HepG2 (cell line): ENCODE data around the gene ACCSL. TPM values are rescaled to one million over a fixed set of nuclear protein-coding genes. Genes with fewer than 3 reads are reported as not detected.

Experiments used
- ATAC-seq: fragments of 200-7000 bp; cut with Tn5 transposase; 3 replicates; pipeline ENCODE4 v1.9.1; 2020; ENCODE audit warnings: mild to moderate bottlenecking, moderate library complexity
- BruUV-seq: library from RNA; stranded (reverse); fragments of 400-500 nt; replicated peaks from 2 replicates; lab custom pipeline; 2021; lab: Mats Ljungman, UMichigan
- CTCF ChIA-PET: fragments of 300-600 bp; formaldehyde crosslinking; extraction: SDS; loops from one replicate; lab custom pipeline; 2021; ENCODE audit warnings: low total read pairs, inconsistent platforms, low intra/inter-chr PET ratio; lab: Yijun Ruan, JAX
- POLR2A ChIA-PET: fragments of 350-600 bp; sonication (Branson Sonifier 250); formaldehyde crosslinking; loops from one replicate; lab custom pipeline; 2020; ENCODE audit warnings: antibody characterized with exemption, inconsistent platforms; lab: Yijun Ruan, JAX
- DNase-seq: peaks from one replicate; pipeline ENCODE4 v3.0.0-alpha.2; 2015; ENCODE audit warnings: low spot score
- FAIRE-seq: peaks from 3 replicates; lab custom pipeline; 2011; peaks lifted over from hg19 to GRCh38; lab: Jason Lieb, UNC
- H2AFZ ChIP-seq: one replicate; pipeline ENCODE4 v1.6.1; 2011; ENCODE audit warnings: low read length, inconsistent platforms
- H3K27ac ChIP-seq: fragments of 300-600 bp; 3 replicates; pipeline ENCODE4 v1.8.0; 2011; ENCODE audit warnings: mixed run types, mild to moderate bottlenecking, mixed read lengths, low read length, inconsistent platforms; ENCODE audit not compliant: insufficient read depth; ENCODE audit errors: extremely low read length
- H3K27me3 ChIP-seq, 2 experiments: fragments of 200-600 bp in 1 of 2; 2 replicates in 1 of 2; 3 replicates in 1 of 2; pipeline versions ENCODE4 v1.6.0 to v1.8.0; 2011; ENCODE audit warnings: low read length in 2 of 2, mild to moderate bottlenecking in 2 of 2, moderate library complexity in 2 of 2, inconsistent platforms in 1 of 2; ENCODE audit not compliant: insufficient read depth in 2 of 2, control insufficient read depth in 1 of 2
- H3K36me3 ChIP-seq, 2 experiments: fragments of 200-600 bp in 1 of 2; replicated peaks in 1 of 2; 2 replicates in 1 of 2; 3 replicates in 1 of 2; pipeline versions ENCODE4 v1.5.1 to v1.8.0; 2011; ENCODE audit warnings: low read length in 2 of 2, inconsistent platforms in 1 of 2; ENCODE audit not compliant: insufficient read depth in 2 of 2, control insufficient read depth in 1 of 2
- H3K4me1 ChIP-seq: 2 replicates; pipeline ENCODE4 v1.5.1; 2012; ENCODE audit warnings: low read length, inconsistent platforms; ENCODE audit not compliant: insufficient read depth
- H3K4me2 ChIP-seq: 2 replicates; pipeline ENCODE4 v1.6.0; 2011; ENCODE audit warnings: low read depth, low read length, inconsistent platforms
- H3K4me3 ChIP-seq, 3 experiments: fragments of 200-600 bp in 1 of 3; sonication (generic), shearing (Covaris generic) in 1 of 3; replicated peaks in 1 of 3; 2 replicates each; pipeline ENCODE4 v1.5.1; 2011 to 2016; ENCODE audit warnings: low read length in 3 of 3, inconsistent platforms in 2 of 3, low read depth in 2 of 3, mild to moderate bottlenecking in 2 of 3, control low read depth in 1 of 3, mixed read lengths in 1 of 3; ENCODE audit not compliant: insufficient read depth in 1 of 3
- H3K79me2 ChIP-seq: one replicate; pipeline ENCODE4 v1.6.1; 2011; ENCODE audit warnings: low read length, inconsistent platforms; ENCODE audit not compliant: insufficient read depth
- H3K9ac ChIP-seq: 2 replicates; pipeline ENCODE4 v1.6.0; 2011; ENCODE audit warnings: mild to moderate bottlenecking, low read depth, low read length, inconsistent platforms; ENCODE audit not compliant: insufficient read depth
- H3K9me3 ChIP-seq: 2 replicates; pipeline ENCODE4 v1.5.1; 2012; ENCODE audit warnings: mild to moderate bottlenecking, low read length
- H4K20me1 ChIP-seq: 2 replicates; pipeline ENCODE4 v1.6.0; 2011; ENCODE audit warnings: inconsistent platforms, mild to moderate bottlenecking, low read length, moderate library complexity; ENCODE audit not compliant: insufficient read depth
- ATF4 ChIP-seq, 2 experiments: fragments of 450-650 bp in 1 of 2; sonication (generic) in 1 of 2; formaldehyde crosslinking; IDR thresholded peaks; 2 replicates each; pipeline versions ENCODE4 v1.5.0 to v1.8.0; 2020 to 2022; ENCODE audit warnings: mild to moderate bottlenecking in 1 of 2, missing genetic modification reagents in 1 of 2
- DBP ChIP-seq: sonication (generic); formaldehyde crosslinking; IDR thresholded peaks from 2 replicates; pipeline ENCODE4 v1.4.0; 2020; ENCODE audit warnings: missing genetic modification reagents; ENCODE audit errors: not compliant biosample characterization
- ETV5 ChIP-seq: IDR thresholded peaks from 2 replicates; pipeline ENCODE4 v1.6.1; 2018; ENCODE audit warnings: missing biosample characterization, missing genetic modification reagents, inconsistent platforms, borderline replicate concordance
- LBX2 ChIP-seq: sonication (generic); formaldehyde crosslinking; IDR thresholded peaks from 2 replicates; pipeline ENCODE4 v1.5.0; 2020; ENCODE audit warnings: missing genetic modification reagents, mild to moderate bottlenecking, borderline replicate concordance
- NPAS2 ChIP-seq: sonication (generic); formaldehyde crosslinking; IDR thresholded peaks from 2 replicates; pipeline ENCODE4 v1.8.0; 2022; ENCODE audit warnings: mild to moderate bottlenecking, missing genetic modification reagents, borderline replicate concordance
- RARG ChIP-seq: sonication (generic); formaldehyde crosslinking; IDR thresholded peaks from 2 replicates; pipeline ENCODE4 v1.4.0; 2020; ENCODE audit warnings: low read depth, mild to moderate bottlenecking, missing genetic modification reagents
- THAP9 ChIP-seq: sonication (generic); formaldehyde crosslinking; IDR thresholded peaks from 2 replicates; pipeline ENCODE4; 2020; ENCODE audit warnings: missing genetic modification reagents, mild to moderate bottlenecking, borderline replicate concordance
- TRAFD1 ChIP-seq: sonication (generic); formaldehyde crosslinking; IDR thresholded peaks from 2 replicates; pipeline ENCODE4 v1.5.1; 2020; ENCODE audit warnings: missing genetic modification reagents, mild to moderate bottlenecking, borderline replicate concordance
- TRIM24 ChIP-seq: sonication (generic); formaldehyde crosslinking; IDR thresholded peaks from 2 replicates; pipeline ENCODE4 v1.8.0; 2022; ENCODE audit warnings: mild to moderate bottlenecking, missing genetic modification reagents
- ZHX1 ChIP-seq: sonication (generic); formaldehyde crosslinking; IDR thresholded peaks from 2 replicates; pipeline ENCODE4 v1.8.1; 2022; ENCODE audit warnings: low read depth, mild to moderate bottlenecking, missing genetic modification reagents
- ZNF569 ChIP-seq: sonication (generic); formaldehyde crosslinking; IDR thresholded peaks from 2 replicates; pipeline ENCODE4 v1.5.0; 2020; ENCODE audit warnings: mild to moderate bottlenecking, missing genetic modification reagents, moderate library complexity, borderline replicate concordance
- ZNF724P ChIP-seq: sonication (generic); formaldehyde crosslinking; IDR thresholded peaks from 2 replicates; pipeline ENCODE4 v1.8.0; 2022; ENCODE audit warnings: missing genetic modification reagents, borderline replicate concordance
- ZSCAN31 ChIP-seq: sonication (generic); formaldehyde crosslinking; IDR thresholded peaks from 2 replicates; pipeline ENCODE4 v1.5.0; 2020; ENCODE audit warnings: low read depth, mild to moderate bottlenecking, missing genetic modification reagents
- WGBS: methylation state at CpG from one replicate; pipeline ENCODE4 v1.1.6; 2017; ENCODE audit warnings: low lambda C conversion rate; 5-methylcytosine and 5-hydroxymethylcytosine counted together
- in situ Hi-C: cut with HindIII; loops from 2 replicates; pipeline ENCODE4 v1.10.0; 2017; ENCODE audit warnings: low pct_unique_long_range_greater_than_20kb; ENCODE audit not compliant: extremely low pct_ligation_motif_present
- intact Hi-C: fragments of 100-400 bp; cut with micrococcal nuclease; formaldehyde crosslinking; loops from one replicate; pipeline ENCODE4 v1.10.0; 2022; ENCODE audit not compliant: unreplicated experiment
- polyA plus RNA-seq, 8 experiments: library from polyadenylated mRNA; depleted of rRNA in 3 of 8; stranded (reverse) in 7 of 8; unstranded in 1 of 8; fragments of >200 nt; fragmentation: Illumina TruSeq in 4 of 8; extraction: Trizol in 4 of 8; gene quantifications; 2 replicates each; pipeline versions ENCODE4 v1.2.1 to v1.2.3, GENCODE V29; 2011 to 2016; ENCODE audit warnings: low read depth in 4 of 8, missing spikeins in 1 of 8, mixed read lengths in 1 of 8; ENCODE audit not compliant: insufficient read depth in 1 of 8
- total RNA-seq, 5 experiments: library from RNA; depleted of rRNA; stranded (reverse); fragments of >200 nt; fragmentation: Illumina TruSeq; extraction: Trizol; gene quantifications; 2 replicates each; pipeline ENCODE4 v1.2.3, GENCODE V29; 2016; ENCODE audit warnings: low read depth in 1 of 5

Gene ACCSL
- total and polyA plus RNA-seq, 2 of the 13 experiments (the other 11 are each of a cell fraction or from before 2014, with no cell fraction given): not detected

GRCh38 chr11:44005063-44005701 lies 42.6 kb upstream of the ACCSL start:
- Histone ChIP-seq H3K27ac (no peak overlapping the region), H2AFZ (no peak overlapping the region), H3K9ac (no peak overlapping the region), H3K79me2 (no peaks in the 10 kb centered on the region), H3K4me3 (no peak overlapping the region), H3K27me3 (peaks cover 0 to 18% of the 10 kb centered on the region in 2 experiments; a peak in 3 of 5 replicates), H3K36me3 (no peaks in the 10 kb centered on the region), H3K9me3 (no peaks in the 10 kb centered on the region), H3K4me1 (no peaks in the 10 kb centered on the region), H3K4me2 (no peak overlapping the region), H4K20me1 (no peaks in the 10 kb centered on the region)
- no TSS peak for BruUV-seq
- intact Hi-C loops (no loop called here), in situ Hi-C loops (no loop called here)
- DNase-seq (no peak), ATAC-seq (no peak), FAIRE-seq (no peak)
- ChIA-PET CTCF (no interaction called here), POLR2A (no interaction called here)
- 31% methylated on average over 13 of the region's 14 CpGs for WGBS
- TF ChIP-seq RARG (CRISPR knock-in tag) (no peak), THAP9 (CRISPR knock-in tag) (no peak), TRAFD1 (CRISPR knock-in tag) (no peak), NPAS2 (CRISPR knock-in tag) (no peak), ETV5 (CRISPR knock-in tag) (no peak), ATF4 (CRISPR knock-in tag; IDR thresholded peaks at IDR 0.05) (no peak), ZNF724P (CRISPR knock-in tag) (no peak), ZSCAN31 (no peak), DBP (no peak), TRIM24 (CRISPR knock-in tag) (no peak), LBX2 (CRISPR knock-in tag) (no peak), ZHX1 (no peak), ZNF569 (no peak)
